Hematopoietic multipotent progenitor cell treated with erythropoietin and hydrocortisone succinate and interleukin-3 and kit ligand, for 4 days (in vitro differentiated cells): ENCODE data around the gene LMTK3.
"Not testable (repeated sequence)": the region's sequence is repeated elsewhere in the genome, so short reads cannot be mapped to it uniquely, and the experiment has no call there.

Source experiments
- DNase-seq: peaks from one replicate; pipeline ENCODE4 v3.0.0-alpha.2; 2015

Gene LMTK3

DNA sequence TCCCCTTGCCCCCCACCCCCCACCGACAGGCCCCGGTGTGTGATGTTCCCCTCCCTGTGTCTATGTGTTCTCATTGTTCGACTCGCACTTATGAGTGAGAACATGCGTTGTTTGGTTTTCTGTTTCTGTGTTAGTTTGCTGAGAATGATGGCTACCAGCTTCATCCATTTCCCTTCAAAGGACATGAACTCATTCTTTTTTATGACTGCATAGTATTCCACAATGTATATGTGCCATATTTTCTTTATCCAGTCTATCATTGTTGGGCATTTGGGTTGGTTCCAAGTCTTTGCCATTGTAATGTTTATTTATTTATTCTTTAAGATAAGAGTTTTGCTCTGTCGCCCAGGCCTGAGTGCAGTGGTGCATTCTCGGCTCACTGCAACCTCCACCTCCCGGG, 26.4 kb upstream of the LMTK3 start:
- not testable (repeated sequence) for DNase-seq

DNA sequence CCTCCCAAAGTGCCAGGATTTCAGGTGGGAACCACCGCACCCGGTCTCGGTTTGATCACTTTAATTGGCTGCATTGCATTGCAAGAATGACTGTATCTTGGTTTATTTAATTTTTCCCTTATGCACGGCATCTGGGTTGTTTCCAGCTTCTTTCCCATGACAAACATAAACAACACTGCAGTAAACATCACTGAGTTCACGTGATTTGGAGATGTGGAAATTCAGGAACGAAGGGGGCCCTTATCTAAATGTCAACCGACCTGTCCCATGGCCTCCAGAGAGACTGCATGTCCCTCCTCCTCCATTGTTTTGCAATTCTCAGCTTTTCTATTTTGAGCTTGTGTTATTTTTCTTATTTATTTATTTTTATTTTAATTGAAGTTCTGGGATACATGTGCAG, 25.9 kb upstream of the LMTK3 start:
- DNase-seq, result no peak

DNA sequence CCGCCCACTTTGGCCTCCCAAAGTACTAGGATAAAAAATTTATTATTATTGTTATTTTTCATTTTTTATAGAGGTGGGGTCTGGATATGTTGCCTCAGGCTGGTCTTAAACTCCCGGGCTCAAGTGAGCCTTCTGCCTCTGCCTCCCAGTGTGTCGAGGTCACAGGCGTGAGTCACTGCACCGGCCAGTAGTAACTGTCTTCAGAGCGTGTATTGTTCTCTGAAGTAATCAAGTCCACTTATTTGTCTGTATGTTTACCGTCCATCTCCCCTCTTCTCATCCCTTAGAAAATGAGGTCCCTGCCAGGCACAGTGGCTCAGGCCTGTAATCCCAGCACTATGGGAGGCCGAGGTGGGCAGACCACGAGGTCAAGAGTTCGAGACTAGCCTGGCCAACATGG, 22.1 kb upstream of the LMTK3 start:
- no peak for DNase-seq

DNA sequence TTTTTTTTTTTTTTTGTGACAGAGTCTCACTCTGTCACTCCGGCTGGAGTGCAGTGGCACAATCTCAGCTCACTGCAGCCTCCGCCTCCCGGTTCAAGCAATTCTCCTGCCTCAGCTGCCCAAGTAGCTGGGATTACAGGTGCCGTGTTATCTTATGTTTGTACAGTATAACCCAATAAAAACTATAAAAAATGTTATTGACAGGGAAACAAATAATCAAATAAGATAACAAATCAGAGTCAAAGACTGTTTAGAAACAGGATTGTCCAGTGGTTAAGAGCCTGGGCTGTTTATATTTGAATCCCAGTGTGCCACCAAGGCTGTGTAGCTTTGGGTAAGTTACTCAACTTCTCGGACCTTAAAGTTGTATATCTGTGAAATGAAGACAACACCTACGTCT, 19.1 kb upstream of the LMTK3 start:
- no peak for DNase-seq

DNA sequence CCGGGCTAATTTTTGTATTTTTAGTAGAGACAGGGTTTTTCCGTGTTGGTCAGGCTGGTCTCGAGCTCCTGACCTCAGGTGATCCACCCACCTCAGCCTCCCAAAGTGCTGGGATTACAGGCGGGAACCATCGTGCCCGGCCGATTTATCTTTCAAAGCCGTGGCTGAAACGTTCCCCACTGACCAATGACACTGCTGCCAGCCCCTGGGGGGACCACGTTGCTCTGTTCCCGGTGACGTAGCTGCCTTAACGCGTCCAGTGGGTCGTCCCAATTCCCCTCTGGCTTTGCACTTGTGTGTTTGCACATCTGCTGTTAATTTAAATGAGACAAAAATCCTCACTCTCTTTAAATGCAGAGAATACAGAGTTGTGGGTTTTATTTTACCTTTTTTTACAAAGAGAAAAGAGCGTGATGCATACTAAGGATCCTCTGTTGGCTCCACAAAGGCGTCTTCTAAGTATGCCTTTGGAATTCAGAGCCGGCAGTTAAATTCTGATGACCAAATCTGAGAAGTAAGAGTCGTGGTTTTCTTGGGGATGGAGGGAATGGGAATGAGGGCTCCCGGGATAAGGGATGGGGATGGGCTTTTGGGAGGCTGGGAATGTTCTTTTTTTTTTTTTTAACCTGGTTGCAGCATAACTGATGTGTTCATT, 18.6 kb upstream of the LMTK3 start:
- no peak for DNase-seq

GRCh38 chr19:48529156-48529555, 17.5 kb upstream of the LMTK3 start:
- no peak for DNase-seq

- no peak for DNase-seq
Measured at GRCh38 chr19:48524732-48525131, 13.1 kb upstream of the LMTK3 start.

DNA sequence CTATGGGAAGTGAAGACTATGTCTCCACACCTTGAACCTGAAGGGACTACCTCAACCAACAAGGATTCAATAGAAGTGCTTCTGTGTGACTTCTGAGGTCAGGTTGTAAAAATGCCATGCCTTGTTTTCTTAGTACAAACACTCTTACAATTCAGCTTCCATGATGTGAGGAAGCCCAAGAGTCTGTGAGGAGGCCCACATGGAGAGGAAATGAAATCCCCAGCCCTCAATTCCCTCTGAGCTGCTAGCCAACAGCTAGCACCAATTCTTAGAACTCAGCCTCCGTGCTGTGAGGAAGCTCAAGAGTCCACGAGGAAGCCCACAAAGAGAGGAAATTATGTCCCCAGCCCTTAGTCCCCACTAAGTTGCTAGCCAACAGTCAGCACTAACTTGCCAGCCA, 12.6 kb upstream of the LMTK3 start:
- DNase-seq, result no peak

GRCh38 chr19:48520134-48520533, 8.5 kb upstream of the LMTK3 start:
- no peak for DNase-seq

- DNase-seq, result not testable (repeated sequence)
Measured at GRCh38 chr19:48519426-48519825, 7.8 kb upstream of the LMTK3 start.

DNA sequence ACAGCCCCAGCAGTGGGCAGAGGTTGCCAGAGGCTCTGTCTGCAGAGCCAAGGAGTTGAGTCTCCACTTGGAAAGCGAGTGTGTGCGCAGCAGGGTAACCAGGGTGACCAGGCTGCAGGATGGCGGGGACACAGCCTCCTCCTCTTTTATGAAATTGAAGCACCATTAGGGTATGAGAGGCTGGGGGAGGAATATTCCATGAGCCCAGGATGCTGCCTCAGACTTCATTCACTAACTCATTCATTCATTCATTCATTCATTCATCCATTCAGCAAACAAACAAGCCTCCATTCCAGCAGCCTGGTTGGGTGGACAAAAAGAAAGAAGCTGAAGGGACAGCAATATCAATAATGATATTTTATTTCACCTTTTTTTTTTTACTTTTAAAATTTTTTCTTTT, 6.6 kb upstream of the LMTK3 start:
- no peak for DNase-seq

GRCh38 chr19:48516536-48516935, 4.9 kb upstream of the LMTK3 start:
- DNase-seq, result no peak

DNA sequence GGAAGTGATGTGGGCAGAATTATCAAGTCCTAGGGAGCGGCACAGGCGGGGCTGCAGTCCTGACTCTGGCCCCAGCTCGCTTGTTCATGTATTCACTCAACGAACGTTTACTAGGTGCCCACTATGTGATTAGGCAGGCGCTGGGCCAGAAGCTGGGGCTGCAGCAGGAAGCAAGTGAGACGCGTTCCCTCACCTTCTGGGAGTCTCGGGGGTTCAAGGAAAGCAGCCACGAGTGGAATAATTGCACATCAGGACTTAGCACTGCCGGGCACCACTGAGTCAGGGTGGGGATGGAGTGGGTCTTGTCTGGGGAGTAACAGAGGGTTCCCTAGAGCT, 2.5 kb upstream of the LMTK3 start:
- no peak for DNase-seq

DNA sequence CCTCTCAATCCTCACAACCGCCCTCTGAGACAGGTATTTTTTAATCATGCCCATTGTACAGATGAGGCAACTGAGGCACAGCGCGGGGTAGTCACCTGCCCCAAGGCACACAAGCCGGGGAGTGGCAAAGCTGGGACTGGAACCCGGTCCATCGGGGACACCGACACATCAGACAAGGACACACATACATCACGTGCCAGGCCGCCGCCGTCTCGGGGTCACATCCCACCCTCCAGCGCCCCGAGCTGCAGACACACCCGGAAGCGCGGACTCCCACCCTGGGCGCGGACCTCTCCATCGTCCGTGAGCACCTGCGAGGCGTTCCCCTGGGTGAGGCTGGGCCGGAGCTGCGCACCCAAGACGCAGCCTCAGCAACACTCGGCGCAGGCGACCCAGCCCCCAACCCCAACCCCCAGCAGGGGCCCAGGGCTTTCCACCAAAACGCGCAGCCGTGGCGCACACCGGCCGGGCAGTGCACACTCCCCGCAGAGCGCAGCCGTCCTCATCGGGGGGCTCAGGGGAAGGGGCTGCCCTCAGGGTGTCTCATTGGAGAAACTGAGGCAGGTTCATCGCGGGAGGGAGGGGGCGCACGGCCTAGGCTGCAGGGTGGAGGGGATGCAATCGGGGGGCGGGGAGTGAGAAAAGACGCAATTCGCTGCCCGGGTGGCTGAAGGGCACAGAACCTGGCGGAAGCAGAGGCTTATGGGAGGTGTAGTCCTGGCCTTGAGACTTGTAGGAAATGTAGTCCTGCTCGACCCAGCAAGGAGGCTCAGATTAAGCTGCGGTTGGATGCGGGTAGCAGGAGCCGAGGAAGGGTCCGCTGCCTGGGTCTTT, 1.9 kb upstream of the LMTK3 start:
- DNase-seq, result peak; percentile 91

- peak; percentile 21 for DNase-seq
Measured at GRCh38 chr19:48512504-48513288, 1.1 kb upstream of the LMTK3 start.

DNA sequence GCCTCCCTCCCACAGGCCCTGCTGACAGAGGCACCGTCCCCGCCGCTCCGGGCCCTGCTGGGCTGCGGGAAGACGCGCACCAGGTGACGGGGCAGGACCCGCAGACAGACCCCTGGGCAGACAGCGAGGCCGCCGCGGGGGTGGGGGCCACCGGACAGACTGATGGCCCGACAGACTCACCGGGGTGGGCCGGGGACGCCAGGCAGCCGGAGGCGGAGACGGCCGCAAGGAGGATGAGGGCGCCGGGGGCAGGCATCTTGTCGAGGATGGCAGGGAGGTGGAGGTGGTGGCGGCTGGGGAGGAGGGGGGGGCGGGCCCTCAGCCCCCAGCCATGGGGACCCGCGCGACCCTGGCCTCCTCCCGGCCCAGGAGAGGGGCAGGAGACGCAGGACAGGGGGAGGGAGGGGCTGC, 309 bp downstream of the LMTK3 start:
- no peak for DNase-seq

DNA sequence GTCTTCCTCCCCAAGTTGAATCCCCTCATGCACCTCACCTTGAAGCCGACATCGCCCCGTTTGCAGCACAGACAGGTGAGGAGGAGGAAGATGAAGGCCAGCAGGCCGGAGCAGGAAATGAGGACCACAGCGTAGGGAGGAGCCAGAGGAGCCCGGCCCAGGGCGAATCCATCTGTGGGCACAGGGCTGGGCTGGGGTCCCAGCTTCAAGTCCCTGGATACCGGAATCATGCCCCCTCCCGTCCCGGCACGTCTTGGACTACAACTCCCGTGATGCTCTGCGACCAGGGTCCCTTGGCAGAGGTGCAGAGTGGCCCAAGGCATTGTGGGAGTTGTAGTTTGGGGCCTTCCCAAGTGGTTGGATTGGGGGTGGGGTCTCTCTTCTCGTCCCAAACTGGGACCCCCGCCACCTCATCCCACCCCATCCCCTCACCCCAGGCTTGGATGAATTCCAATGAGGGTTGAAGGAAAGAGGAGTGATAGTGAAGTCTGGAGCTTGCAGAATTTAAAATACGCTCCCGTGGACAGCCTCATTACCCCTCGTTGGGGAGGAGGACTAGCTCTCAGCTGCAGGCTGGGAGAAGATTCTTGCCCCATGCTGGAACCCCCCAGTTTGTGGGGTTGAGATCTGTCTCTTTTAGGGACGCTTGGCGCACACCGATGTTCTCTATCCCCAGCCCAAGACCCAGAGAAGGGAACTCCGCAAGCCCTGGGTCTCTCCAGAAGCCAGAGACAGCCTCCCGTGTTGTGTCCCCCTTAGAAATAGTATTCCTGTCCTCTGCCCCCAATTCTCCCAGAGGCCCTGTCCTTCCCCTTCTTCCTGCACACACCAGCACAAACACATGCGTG, 990 bp downstream of the LMTK3 start:
- peak; percentile 78 for DNase-seq

- peak; percentile 41 for DNase-seq
Measured at GRCh38 chr19:48509467-48510194, 2.0 kb downstream of the LMTK3 start.

GRCh38 chr19:48508729-48509411, 2.8 kb downstream of the LMTK3 start:
- DNase-seq, result no peak

- DNase-seq, result no peak
Measured at GRCh38 chr19:48507911-48508439, 3.7 kb downstream of the LMTK3 start.

DNA sequence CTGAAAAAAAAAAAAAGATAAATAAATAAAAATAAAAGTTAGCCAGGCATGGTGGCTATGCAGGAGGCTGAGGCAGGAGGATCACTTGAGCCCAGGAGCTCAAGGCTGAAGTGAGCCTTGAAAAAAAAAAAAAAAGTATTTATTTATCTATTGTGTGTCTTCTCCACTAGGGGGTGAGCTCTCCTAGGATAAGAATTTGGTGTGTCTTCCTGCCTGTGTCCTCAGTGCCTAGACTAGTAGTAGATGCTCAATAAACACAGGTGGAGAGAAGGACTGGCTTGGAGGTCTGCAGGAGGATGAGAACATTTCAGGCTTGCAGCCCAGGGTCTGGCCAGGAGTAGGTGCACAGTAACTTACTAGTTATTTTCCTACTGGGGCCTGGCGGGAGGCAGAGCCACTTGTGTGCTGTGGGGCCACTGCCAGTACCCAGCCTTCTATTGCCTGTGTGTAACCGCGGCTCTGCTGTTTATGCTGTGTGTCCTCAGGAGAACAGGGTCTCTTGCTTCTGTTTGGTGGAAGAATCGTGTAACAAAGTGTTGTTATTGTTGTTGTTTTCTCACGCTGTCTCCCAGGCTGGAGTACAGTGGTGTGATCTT, 5.4 kb downstream of the LMTK3 start:
- DNase-seq, result peak; percentile 85
